NCI-H1417 treated with DMSO at 0.1 percent for 48 hours (cell line): ENCODE results near the gene DEXI.

Experiments
- DNase-seq: peaks from one replicate; lab custom pipeline; 2025; lab: John Stamatoyannopoulos, UW

Gene DEXI

GRCh38 chr16:10942352-10943063, at the start of gene DEXI:
Gene DEXI, minus strand, starts transcription at chr16:10942468. Its CDS starts 463 bp downstream, at chr16:10942005.
- peak; percentile 50 for DNase-seq

GRCh38 chr16:10990378-10990777, 48.1 kb upstream of the DEXI start:
- DNase-seq, result no peak

- no peak for DNase-seq
These were observed 47.3 kb upstream of the DEXI start for GRCh38 chr16:10989559-10989958.

- no peak for DNase-seq
These were observed 46.6 kb upstream of the DEXI start for GRCh38 chr16:10988879-10989278.

GRCh38 chr16:10988164-10988803, 46.0 kb upstream of the DEXI start:
- DNase-seq, result no peak

- no peak for DNase-seq
These were observed 45.3 kb upstream of the DEXI start for GRCh38 chr16:10987361-10988163.

- DNase-seq, result no peak
These were observed 42.2 kb upstream of the DEXI start for GRCh38 chr16:10984509-10984908.

- DNase-seq, result no peak
These were observed 40.9 kb upstream of the DEXI start for GRCh38 chr16:10983159-10983558.

GRCh38 chr16:10982465-10983150, 40.3 kb upstream of the DEXI start:
- no peak for DNase-seq

- DNase-seq, result no peak
These were observed 39.5 kb upstream of the DEXI start for GRCh38 chr16:10981697-10982216.

GRCh38 chr16:10980813-10981212, 38.5 kb upstream of the DEXI start:
- no peak for DNase-seq

- no peak for DNase-seq
These were observed 37.7 kb upstream of the DEXI start for GRCh38 chr16:10979717-10980601.

GRCh38 chr16:10978871-10979446, 36.7 kb upstream of the DEXI start:
- no peak for DNase-seq

GRCh38 chr16:10978124-10978523, 35.9 kb upstream of the DEXI start:
- no peak for DNase-seq

- no peak for DNase-seq
These were observed 34.4 kb upstream of the DEXI start for GRCh38 chr16:10976634-10977033.

- DNase-seq, result no peak
These were observed 30.7 kb upstream of the DEXI start for GRCh38 chr16:10972819-10973464.

- DNase-seq, result no peak
These were observed 30.0 kb upstream of the DEXI start for GRCh38 chr16:10972108-10972818.

- DNase-seq, result no peak
These were observed 29.3 kb upstream of the DEXI start for GRCh38 chr16:10971560-10971961.

- no peak for DNase-seq
These were observed 27.8 kb upstream of the DEXI start for GRCh38 chr16:10970065-10970464.

- DNase-seq, result no peak
These were observed 27.3 kb upstream of the DEXI start for GRCh38 chr16:10969615-10970014.
